Neural progenitor cell (in vitro differentiated cells): ENCODE results near the gene CA7.

ENCODE experiments used
- EZH2 ChIP-seq: fragments of 200-600 bp; sonication (generic); IDR thresholded peaks from 2 replicates; pipeline ENCODE4 v1.6.1; 2017; ENCODE audit warnings: antibody characterized with exemption, mild to moderate bottlenecking, moderate library complexity
- EZH2phosphoT487 ChIP-seq: fragments of 200-600 bp; sonication (generic); IDR thresholded peaks from 2 replicates; pipeline ENCODE4 v1.6.1; 2017; ENCODE audit warnings: antibody characterized with exemption
- TF ChIP-seq, protein P1 (sequence below): fragments of 200-600 bp; sonication (generic); IDR thresholded peaks from 2 replicates; pipeline ENCODE4 v1.5.1; 2017; ENCODE audit warnings: antibody characterized with exemption, mild to moderate bottlenecking

DNA sequence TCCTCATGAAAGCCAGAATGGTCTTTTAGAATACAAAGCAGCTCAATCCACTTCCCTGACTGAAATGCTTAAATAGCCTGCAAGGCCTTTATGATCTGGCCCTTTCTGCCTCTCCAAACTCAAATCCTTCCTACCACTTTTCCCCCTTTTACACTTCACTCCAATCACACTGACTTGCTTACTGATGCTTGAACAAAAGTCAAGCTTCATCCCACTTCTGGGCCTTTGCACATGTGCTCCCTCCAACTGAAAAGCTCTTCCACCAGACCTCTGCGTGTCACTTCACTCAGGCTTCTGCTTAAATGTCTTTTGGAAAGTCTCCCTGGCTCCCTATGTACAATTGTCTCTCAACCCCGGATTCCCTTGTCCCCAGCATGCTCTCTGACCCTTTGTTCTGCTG is 29.5 kb upstream of the CA7 start:
- TF ChIP-seq, protein P1, sequence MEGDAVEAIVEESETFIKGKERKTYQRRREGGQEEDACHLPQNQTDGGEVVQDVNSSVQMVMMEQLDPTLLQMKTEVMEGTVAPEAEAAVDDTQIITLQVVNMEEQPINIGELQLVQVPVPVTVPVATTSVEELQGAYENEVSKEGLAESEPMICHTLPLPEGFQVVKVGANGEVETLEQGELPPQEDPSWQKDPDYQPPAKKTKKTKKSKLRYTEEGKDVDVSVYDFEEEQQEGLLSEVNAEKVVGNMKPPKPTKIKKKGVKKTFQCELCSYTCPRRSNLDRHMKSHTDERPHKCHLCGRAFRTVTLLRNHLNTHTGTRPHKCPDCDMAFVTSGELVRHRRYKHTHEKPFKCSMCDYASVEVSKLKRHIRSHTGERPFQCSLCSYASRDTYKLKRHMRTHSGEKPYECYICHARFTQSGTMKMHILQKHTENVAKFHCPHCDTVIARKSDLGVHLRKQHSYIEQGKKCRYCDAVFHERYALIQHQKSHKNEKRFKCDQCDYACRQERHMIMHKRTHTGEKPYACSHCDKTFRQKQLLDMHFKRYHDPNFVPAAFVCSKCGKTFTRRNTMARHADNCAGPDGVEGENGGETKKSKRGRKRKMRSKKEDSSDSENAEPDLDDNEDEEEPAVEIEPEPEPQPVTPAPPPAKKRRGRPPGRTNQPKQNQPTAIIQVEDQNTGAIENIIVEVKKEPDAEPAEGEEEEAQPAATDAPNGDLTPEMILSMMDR: no peak
- TF ChIP-seq EZH2: no peak
- TF ChIP-seq EZH2phosphoT487: no peak
